Measurements from ENCODE around the gene PKP4. TPM values are rescaled to one million over a fixed set of nuclear protein-coding genes. Genes with fewer than 3 reads are reported as not detected.

PKP4 gene
- total and polyA plus RNA-seq, 11 donors = 17.6 to 66.7 (median 49.0) TPM

DNA sequence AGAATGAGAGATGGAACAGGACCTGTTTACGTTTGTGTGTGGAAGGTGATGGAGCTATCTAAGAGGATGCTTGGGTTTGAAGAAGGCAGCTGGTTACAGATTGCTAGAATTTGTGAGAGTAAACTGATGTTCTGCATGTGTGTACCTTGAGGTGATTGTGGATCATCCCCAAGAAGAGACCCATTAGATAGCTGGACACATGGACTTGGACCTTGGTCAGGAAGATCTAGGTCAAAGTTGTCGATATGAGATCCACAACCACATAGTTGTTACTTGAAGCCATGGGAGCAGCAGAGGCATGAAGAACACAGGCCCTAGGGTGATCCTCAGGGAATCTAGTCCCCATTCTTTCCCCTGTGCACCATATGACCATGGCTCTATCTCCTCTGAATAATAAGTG is 101.0 kb downstream of the PKP4 start:
- no peak for TF ChIP-seq POLR2A (IDR thresholded peaks at IDR 0.05)
- TF ChIP-seq, protein P1, sequence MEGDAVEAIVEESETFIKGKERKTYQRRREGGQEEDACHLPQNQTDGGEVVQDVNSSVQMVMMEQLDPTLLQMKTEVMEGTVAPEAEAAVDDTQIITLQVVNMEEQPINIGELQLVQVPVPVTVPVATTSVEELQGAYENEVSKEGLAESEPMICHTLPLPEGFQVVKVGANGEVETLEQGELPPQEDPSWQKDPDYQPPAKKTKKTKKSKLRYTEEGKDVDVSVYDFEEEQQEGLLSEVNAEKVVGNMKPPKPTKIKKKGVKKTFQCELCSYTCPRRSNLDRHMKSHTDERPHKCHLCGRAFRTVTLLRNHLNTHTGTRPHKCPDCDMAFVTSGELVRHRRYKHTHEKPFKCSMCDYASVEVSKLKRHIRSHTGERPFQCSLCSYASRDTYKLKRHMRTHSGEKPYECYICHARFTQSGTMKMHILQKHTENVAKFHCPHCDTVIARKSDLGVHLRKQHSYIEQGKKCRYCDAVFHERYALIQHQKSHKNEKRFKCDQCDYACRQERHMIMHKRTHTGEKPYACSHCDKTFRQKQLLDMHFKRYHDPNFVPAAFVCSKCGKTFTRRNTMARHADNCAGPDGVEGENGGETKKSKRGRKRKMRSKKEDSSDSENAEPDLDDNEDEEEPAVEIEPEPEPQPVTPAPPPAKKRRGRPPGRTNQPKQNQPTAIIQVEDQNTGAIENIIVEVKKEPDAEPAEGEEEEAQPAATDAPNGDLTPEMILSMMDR (IDR thresholded peaks at IDR 0.05) = no peak
- Histone ChIP-seq H3K4me3 (no peak overlapping the region), H3K4me1 (peaks cover 0 to 4% (median 0%) of the 10 kb centered on the region in 12 donors), H3K27ac (no peak overlapping the region), H3K36me3 (no peaks in the 10 kb centered on the region), H3K27me3 (no peaks in the 10 kb centered on the region), H3K9me3 (no peaks in the 10 kb centered on the region)
- no peak for ATAC-seq
- no peak for DNase-seq
- intact Hi-C loops (cut with DNase I) = no loop called here
- WGBS, 4 donors = 90 to 98% (median 97%) methylated on average over 2 of the region's 2 CpGs

DNA sequence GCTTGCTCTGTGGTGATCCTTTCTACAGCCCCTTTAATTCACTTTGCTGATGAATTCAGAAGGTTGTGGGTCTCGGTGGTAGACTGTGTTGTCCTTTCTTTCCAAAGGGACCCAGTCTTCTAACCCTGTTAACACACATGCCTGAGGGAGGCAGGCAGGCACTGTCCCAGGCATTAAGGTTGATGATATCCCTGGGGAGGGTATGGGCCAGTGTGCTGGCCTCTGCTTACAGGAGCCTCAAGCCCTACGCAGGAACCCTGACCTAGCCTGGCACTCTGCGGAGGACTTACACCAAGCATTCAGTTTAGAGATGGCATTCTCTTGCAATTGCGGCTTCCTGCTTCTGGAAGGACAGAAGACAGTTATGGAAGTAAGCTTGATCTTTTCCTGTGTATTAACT is 102.5 kb downstream of the PKP4 start:
- H3K4me1 ChIP-seq = peaks cover 0 to 4% (median 0%) of the 10 kb centered on the region in 12 donors
- H3K36me3 ChIP-seq = no peaks in the 10 kb centered on the region
- ATAC-seq = no peak
- no peak overlapping the region for H3K4me3 ChIP-seq
- no peaks in the 10 kb centered on the region for H3K27me3 ChIP-seq
- TF ChIP-seq POLR2A (IDR thresholded peaks at IDR 0.05) = no peak
- TF ChIP-seq, protein P1 (IDR thresholded peaks at IDR 0.05) = no peak
- H3K9me3 ChIP-seq = no peaks in the 10 kb centered on the region
- no peak overlapping the region for H3K27ac ChIP-seq
- intact Hi-C loops (cut with DNase I) = no loop called here
- no peak for DNase-seq
- 93 to 98% (median 97%) methylated on average over 4 of the region's 4 CpGs for WGBS, 4 donors

DNA sequence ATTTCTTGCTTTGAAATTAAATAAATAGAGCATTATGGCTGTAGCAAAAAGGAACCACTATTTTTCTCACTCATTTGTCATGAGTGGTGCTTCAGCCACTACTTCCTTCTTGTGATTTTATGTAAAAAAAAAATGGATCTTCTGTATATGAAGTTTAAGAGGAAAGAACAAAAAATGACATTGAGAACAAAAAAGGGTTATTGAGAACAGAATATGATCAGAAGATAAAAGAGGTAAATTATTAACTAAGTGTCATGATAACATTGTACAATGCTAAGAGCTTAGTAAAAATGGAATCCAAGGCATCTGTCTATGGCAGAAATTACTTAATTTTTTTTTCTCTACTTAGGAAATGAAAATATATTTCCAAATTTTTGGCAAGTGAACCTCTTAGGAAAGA is 103.5 kb downstream of the PKP4 start:
- ATAC-seq (no peak), DNase-seq (no peak)
- TF ChIP-seq POLR2A (IDR thresholded peaks at IDR 0.05) = no peak
- TF ChIP-seq, protein P1 (IDR thresholded peaks at IDR 0.05) = no peak
- no peak overlapping the region for H3K27ac ChIP-seq
- H3K27me3 ChIP-seq = no peaks in the 10 kb centered on the region
- H3K36me3 ChIP-seq = no peaks in the 10 kb centered on the region
- peaks cover 0 to 4% (median 0%) of the 10 kb centered on the region in 12 donors for H3K4me1 ChIP-seq
- intact Hi-C loops (cut with DNase I) = no loop called here
- H3K4me3 ChIP-seq = no peak overlapping the region
- H3K9me3 ChIP-seq = no peaks in the 10 kb centered on the region

DNA sequence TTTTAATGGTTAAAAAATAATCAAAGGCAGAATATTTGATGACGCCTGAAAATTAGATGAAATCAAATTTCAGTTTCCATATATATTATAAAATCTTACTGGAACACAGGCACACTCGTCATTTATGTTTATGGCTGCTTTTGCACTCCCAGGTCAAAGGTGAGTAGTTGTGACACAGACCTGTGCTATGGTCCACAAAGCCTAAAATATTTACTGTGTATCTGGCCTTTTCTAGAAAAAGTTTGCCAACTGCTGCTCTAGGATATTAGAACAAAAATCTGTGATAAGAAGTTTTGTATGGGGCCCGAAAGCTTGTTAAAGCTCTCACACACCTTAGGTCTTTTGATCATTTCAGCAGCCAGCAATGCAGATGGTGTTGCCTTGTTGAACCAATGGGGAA is 104.3 kb downstream of the PKP4 start:
- no peaks in the 10 kb centered on the region for H3K27me3 ChIP-seq
- DNase-seq = no peak
- no peaks in the 10 kb centered on the region for H3K9me3 ChIP-seq
- no peak for ATAC-seq
- 96 to 98% (median 97%) methylated on average over 3 of the region's 3 CpGs for WGBS, 4 donors
- H3K36me3 ChIP-seq = no peaks in the 10 kb centered on the region
- H3K4me1 ChIP-seq = peaks cover 0 to under 1% (median 0%) of the 10 kb centered on the region in 12 donors
- intact Hi-C loops (cut with DNase I) = no loop called here
- no peak for TF ChIP-seq POLR2A (IDR thresholded peaks at IDR 0.05)
- TF ChIP-seq, protein P1 (IDR thresholded peaks at IDR 0.05) = no peak
- no peak overlapping the region for H3K27ac ChIP-seq
- H3K4me3 ChIP-seq = no peak overlapping the region
